SK-N-SH (cell line): ENCODE measurements around the gene SUMO1. TPM values are rescaled to one million over a fixed set of nuclear protein-coding genes. Genes with fewer than 3 reads are reported as not detected.

ENCODE experiments used
- CTCF ChIA-PET: fragments of 300-600, 350-600 bp; formaldehyde crosslinking; extraction: SDS; loops from one replicate; lab custom pipeline; 2021; lab: Yijun Ruan, JAX
- POLR2A ChIA-PET: fragments of 350-600 bp; sonication (Branson Sonifier 250); formaldehyde crosslinking; extraction: SDS; loops from one replicate; lab custom pipeline; 2020; ENCODE audit warnings: antibody characterized with exemption, inconsistent platforms; lab: Yijun Ruan, JAX
- DNase-seq: peaks from one replicate; pipeline ENCODE4 v3.0.0; 2012
- H2AFZ ChIP-seq: fragments of 200-600 bp; sonication (generic); 2 replicates; pipeline ENCODE4 v1.8.1; 2016; ENCODE audit warnings: antibody characterized with exemption, mild to moderate bottlenecking, low read depth
- H3F3A ChIP-seq: fragments of 200-600 bp; sonication (generic); replicated peaks from 2 replicates; pipeline ENCODE3; 2016; ENCODE audit warnings: antibody characterized with exemption, mild to moderate bottlenecking; ENCODE audit not compliant: insufficient read depth
- H3K27ac ChIP-seq, 2 experiments: fragments of 200-500 bp in 1 of 2; fragments of 200-600 bp in 1 of 2; sonication (Bioruptor generic) in 1 of 2; sonication (generic), shearing (Covaris generic) in 1 of 2; 2 replicates each; pipeline versions ENCODE4 v1.5.1 to v1.6.1; 2014 to 2016; ENCODE audit warnings: low read depth in 2 of 2, inconsistent platforms in 1 of 2, low read length in 1 of 2, mild to moderate bottlenecking in 1 of 2, mixed read lengths in 1 of 2
- H3K27me3 ChIP-seq: fragments of 200-600 bp; sonication (generic), shearing (Covaris generic); 2 replicates; pipeline ENCODE4 v1.6.1; 2016; ENCODE audit warnings: mixed run types; ENCODE audit not compliant: insufficient read depth
- H3K36me3 ChIP-seq, 2 experiments: fragments of 200-500 bp in 1 of 2; fragments of 200-600 bp in 1 of 2; sonication (Bioruptor generic) in 1 of 2; sonication (generic) in 1 of 2; replicated peaks in 1 of 2; 2 replicates each; pipeline versions ENCODE3 to v1.5.1; 2014 to 2016; ENCODE audit warnings: low read length in 1 of 2, mild to moderate bottlenecking in 1 of 2; ENCODE audit not compliant: insufficient read depth in 2 of 2, control insufficient read depth in 1 of 2
- H3K4me1 ChIP-seq, 2 experiments: fragments of 200-500 bp in 1 of 2; fragments of 200-600 bp in 1 of 2; sonication (Bioruptor generic) in 1 of 2; sonication (generic), shearing (Covaris generic) in 1 of 2; 2 replicates each; pipeline versions ENCODE4 v1.5.1 to v1.6.1; 2014 to 2016; ENCODE audit warnings: low read depth in 1 of 2, low read length in 1 of 2, mixed run types in 1 of 2; ENCODE audit not compliant: insufficient read depth in 2 of 2, control insufficient read depth in 1 of 2
- H3K4me2 ChIP-seq: fragments of 200-600 bp; sonication (generic), shearing (Covaris generic); 2 replicates; pipeline ENCODE4 v1.6.1; 2017; ENCODE audit warnings: mixed run types
- H3K4me3 ChIP-seq, 2 experiments: fragments of 200-500 bp in 1 of 2; fragments of 200-600 bp in 1 of 2; sonication (Bioruptor generic) in 1 of 2; sonication (generic), shearing (Covaris generic) in 1 of 2; 2 replicates each; pipeline versions ENCODE4 v1.5.1 to v1.8.1; 2014 to 2016; ENCODE audit warnings: low read depth in 2 of 2, inconsistent platforms in 1 of 2, low read length in 1 of 2, mild to moderate bottlenecking in 1 of 2, mixed read lengths in 1 of 2, moderate library complexity in 1 of 2
- H3K79me2 ChIP-seq: fragments of 200-600 bp; sonication (generic); 2 replicates; pipeline ENCODE4 v1.8.1; 2017; ENCODE audit warnings: mild to moderate bottlenecking; ENCODE audit not compliant: insufficient read depth
- H3K9ac ChIP-seq: fragments of 200-600 bp; sonication (generic); 2 replicates; pipeline ENCODE4 v1.6.1; 2017; ENCODE audit warnings: mixed run types
- H3K9me2 ChIP-seq: fragments of 200-600 bp; sonication (generic); 2 replicates; pipeline ENCODE4 v1.6.1; 2017; ENCODE audit warnings: mixed run types
- H3K9me3 ChIP-seq: fragments of 200-600 bp; sonication (generic); 2 replicates; pipeline ENCODE4 v1.6.1; 2017; ENCODE audit warnings: mixed run types, mild to moderate bottlenecking, moderate library complexity
- H4K20me1 ChIP-seq: fragments of 200-600 bp; sonication (generic); 2 replicates; pipeline ENCODE4 v1.6.1; 2017; ENCODE audit warnings: mild to moderate bottlenecking, mixed run types; ENCODE audit not compliant: insufficient read depth
- CHD2 ChIP-seq: fragments of 150-350 bp; IDR thresholded peaks from 2 replicates; pipeline ENCODE4 v1.6.1; 2018; ENCODE audit warnings: low read length; ENCODE audit not compliant: partially characterized antibody
- ELF1 ChIP-seq: IDR thresholded peaks from 2 replicates; pipeline ENCODE4 v1.4.0; 2012
- EP300 ChIP-seq, 2 experiments: IDR thresholded peaks; 2 replicates each; pipeline versions ENCODE4 v1.4.0 to v1.6.1; 2012; ENCODE audit warnings: borderline replicate concordance in 1 of 2, low read depth in 1 of 2, low read length in 1 of 2
- EZH2phosphoT487 ChIP-seq: fragments of 200-600 bp; sonication (generic); IDR thresholded peaks from 2 replicates; pipeline ENCODE4 v1.6.1; 2017; ENCODE audit warnings: low read depth, mixed run types, mild to moderate bottlenecking, antibody characterized with exemption, moderate library complexity, borderline replicate concordance
- FOXM1 ChIP-seq: IDR thresholded peaks from 2 replicates; pipeline ENCODE4 v1.4.0; 2012; ENCODE audit warnings: low read depth, mild to moderate bottlenecking
- GABPA ChIP-seq: IDR thresholded peaks from 2 replicates; pipeline ENCODE4 v1.4.0; 2012; ENCODE audit warnings: low read depth, mild to moderate bottlenecking
- MXI1 ChIP-seq: IDR thresholded peaks from 2 replicates; pipeline ENCODE4 v1.6.1; 2012; ENCODE audit warnings: mild to moderate bottlenecking, low read depth, low read length, improper control_type of control experiment
- NFIC ChIP-seq: IDR thresholded peaks from 2 replicates; pipeline ENCODE4 v1.4.0; 2012; ENCODE audit warnings: borderline replicate concordance
- NRF1 ChIP-seq: IDR thresholded peaks from 2 replicates; pipeline ENCODE4 v1.6.1; 2012; ENCODE audit warnings: low read depth, mild to moderate bottlenecking, low read length
- RAD21 ChIP-seq: IDR thresholded peaks from 2 replicates; pipeline ENCODE4 v1.6.1; 2012; ENCODE audit warnings: mild to moderate bottlenecking, low read length
- RCOR1 ChIP-seq: fragments of 150-350 bp; IDR thresholded peaks from 2 replicates; pipeline ENCODE4 v1.6.1; 2017; ENCODE audit warnings: antibody characterized with exemption, low read length
- RFX5 ChIP-seq: IDR thresholded peaks from 2 replicates; pipeline ENCODE4 v1.6.1; 2012; ENCODE audit warnings: mild to moderate bottlenecking, improper control_type of control experiment, low read length
- RXRA ChIP-seq: IDR thresholded peaks from 2 replicates; pipeline ENCODE4 v1.4.0; 2012; ENCODE audit warnings: low read depth, mild to moderate bottlenecking, borderline replicate concordance
- TCF12 ChIP-seq: IDR thresholded peaks from 2 replicates; pipeline ENCODE4 v1.4.0; 2012
- TEAD4 ChIP-seq: IDR thresholded peaks from 2 replicates; pipeline ENCODE4 v1.4.0; 2012; ENCODE audit warnings: mild to moderate bottlenecking, borderline replicate concordance; ENCODE audit not compliant: insufficient read depth
- WGBS: methylation state at CpG from one replicate; pipeline ENCODE4 v1.1.6; 2017; ENCODE audit warnings: low lambda C conversion rate; 5-methylcytosine and 5-hydroxymethylcytosine counted together
- polyA plus RNA-seq, 3 experiments: library from polyadenylated mRNA; depleted of rRNA; stranded (reverse); fragments of >200 nt; gene quantifications; 2 replicates each; pipeline ENCODE4 v1.2.3, GENCODE V29; 2012
- TF ChIP-seq, protein P1 (sequence below): IDR thresholded peaks from 2 replicates; pipeline ENCODE4; 2012
- TF ChIP-seq, protein P2 (sequence below): IDR thresholded peaks from 2 replicates; pipeline ENCODE4 v1.4.0; 2012; ENCODE audit warnings: low read depth, borderline replicate concordance
- TF ChIP-seq, protein P3 (sequence below): fragments of 150-350 bp; IDR thresholded peaks from 2 replicates; pipeline ENCODE4 v1.6.1; 2017; ENCODE audit warnings: antibody characterized with exemption, low read length, low read depth, borderline replicate concordance
- TF ChIP-seq, protein P4 (sequence below): fragments of 150-350 bp; IDR thresholded peaks from 2 replicates; pipeline ENCODE4 v1.6.1; 2016; ENCODE audit warnings: mild to moderate bottlenecking, low read depth, low read length
- TF ChIP-seq, protein P5 (sequence below): IDR thresholded peaks from 2 replicates; pipeline ENCODE4 v1.6.1; 2012; ENCODE audit warnings: mild to moderate bottlenecking, low read depth, low read length, moderate library complexity
- TF ChIP-seq, protein P6 (sequence below): fragments of 200-600 bp; sonication (generic); IDR thresholded peaks from 2 replicates; pipeline ENCODE4 v1.6.1; 2017; ENCODE audit warnings: antibody characterized with exemption, mild to moderate bottlenecking, moderate library complexity

Gene SUMO1
- polyA plus RNA-seq, 1 of the 3 experiments (the other 2 are of a cell fraction) = 42.8 TPM

DNA sequence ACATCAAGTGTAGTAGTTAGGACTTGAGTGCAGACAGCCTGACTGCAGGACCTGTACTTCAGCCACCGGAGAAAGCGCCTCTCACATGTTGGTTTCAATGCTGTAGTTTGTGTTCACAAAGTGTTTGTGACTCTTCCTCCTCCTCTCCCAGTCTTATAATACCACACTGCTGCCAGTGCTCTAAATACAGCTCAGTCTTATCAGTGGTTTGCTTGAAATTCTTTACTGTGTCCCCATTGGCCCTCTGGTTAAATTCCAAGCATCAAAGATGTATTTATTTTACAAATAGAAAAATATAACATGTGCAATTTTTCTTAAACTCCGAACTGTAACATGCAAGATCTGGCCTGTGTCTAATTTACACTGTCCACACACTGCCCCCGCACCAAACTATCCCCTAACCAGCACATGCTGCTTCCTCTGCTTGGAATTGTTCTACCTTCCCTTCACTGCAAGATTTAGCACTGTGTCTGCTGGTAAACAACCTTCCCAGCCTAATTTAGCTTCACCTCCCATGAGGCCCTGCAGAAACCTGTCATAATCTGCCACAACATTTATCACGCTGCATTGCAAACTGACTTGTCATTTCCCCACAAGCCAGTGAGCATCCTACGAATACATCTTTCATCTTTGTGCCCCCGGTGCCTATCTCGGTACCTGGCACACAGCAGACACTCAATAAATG is 77.1 kb downstream of the SUMO1 start:
- ChIA-PET CTCF (interaction anchor here (1.0 to 1.5 kb wide), 3 partner anchors 199 to 366 kb away, joined by 3 to 5 read pairs (median 3); no protein-coding TSS in a partner anchor), POLR2A (no interaction called here)
- no peaks in the 10 kb centered on the region for H3K9me2 ChIP-seq
- H3K27ac ChIP-seq = peak overlapping the region; percentile 15 to 83; a peak in 3 of 4 replicates
- H3K36me3 ChIP-seq = no peaks in the 10 kb centered on the region
- H3K79me2 ChIP-seq = no peaks in the 10 kb centered on the region
- no peaks in the 10 kb centered on the region for H3K9me3 ChIP-seq
- no peak overlapping the region for H3K9ac ChIP-seq
- no peaks in the 10 kb centered on the region for H4K20me1 ChIP-seq
- peaks cover 5% of the 10 kb centered on the region for H3F3A ChIP-seq
- peaks cover 6 to 11% of the 10 kb centered on the region in 2 experiments; a peak in 2 of 4 replicates for H3K4me1 ChIP-seq
- H3K4me2 ChIP-seq = peak overlapping the region; percentile 46; the same call in 1 of the 2 replicates
- WGBS = 57% methylated on average over 8 of the region's 8 CpGs
- peak overlapping the region; percentile 66; the same call in 1 of the 2 replicates for H2AFZ ChIP-seq
- no peaks in the 10 kb centered on the region for H3K27me3 ChIP-seq
- DNase-seq = no peak
- no peak overlapping the region for H3K4me3 ChIP-seq
- TF ChIP-seq, protein P1, sequence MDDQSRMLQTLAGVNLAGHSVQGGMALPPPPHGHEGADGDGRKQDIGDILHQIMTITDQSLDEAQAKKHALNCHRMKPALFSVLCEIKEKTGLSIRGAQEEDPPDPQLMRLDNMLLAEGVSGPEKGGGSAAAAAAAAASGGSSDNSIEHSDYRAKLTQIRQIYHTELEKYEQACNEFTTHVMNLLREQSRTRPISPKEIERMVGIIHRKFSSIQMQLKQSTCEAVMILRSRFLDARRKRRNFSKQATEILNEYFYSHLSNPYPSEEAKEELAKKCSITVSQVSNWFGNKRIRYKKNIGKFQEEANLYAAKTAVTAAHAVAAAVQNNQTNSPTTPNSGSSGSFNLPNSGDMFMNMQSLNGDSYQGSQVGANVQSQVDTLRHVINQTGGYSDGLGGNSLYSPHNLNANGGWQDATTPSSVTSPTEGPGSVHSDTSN = peak; percentile 91
- TF ChIP-seq RXRA = no peak
- no peak; the same call in 1 of the 2 replicates for TF ChIP-seq TEAD4
- TF ChIP-seq GABPA = no peak
- no peak for TF ChIP-seq RAD21
- no peak for TF ChIP-seq MXI1
- TF ChIP-seq, protein P2, sequence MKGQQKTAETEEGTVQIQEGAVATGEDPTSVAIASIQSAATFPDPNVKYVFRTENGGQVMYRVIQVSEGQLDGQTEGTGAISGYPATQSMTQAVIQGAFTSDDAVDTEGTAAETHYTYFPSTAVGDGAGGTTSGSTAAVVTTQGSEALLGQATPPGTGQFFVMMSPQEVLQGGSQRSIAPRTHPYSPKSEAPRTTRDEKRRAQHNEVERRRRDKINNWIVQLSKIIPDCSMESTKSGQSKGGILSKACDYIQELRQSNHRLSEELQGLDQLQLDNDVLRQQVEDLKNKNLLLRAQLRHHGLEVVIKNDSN = no peak
- TF ChIP-seq FOXM1 = no peak
- TF ChIP-seq, protein P3, sequence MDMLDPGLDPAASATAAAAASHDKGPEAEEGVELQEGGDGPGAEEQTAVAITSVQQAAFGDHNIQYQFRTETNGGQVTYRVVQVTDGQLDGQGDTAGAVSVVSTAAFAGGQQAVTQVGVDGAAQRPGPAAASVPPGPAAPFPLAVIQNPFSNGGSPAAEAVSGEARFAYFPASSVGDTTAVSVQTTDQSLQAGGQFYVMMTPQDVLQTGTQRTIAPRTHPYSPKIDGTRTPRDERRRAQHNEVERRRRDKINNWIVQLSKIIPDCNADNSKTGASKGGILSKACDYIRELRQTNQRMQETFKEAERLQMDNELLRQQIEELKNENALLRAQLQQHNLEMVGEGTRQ = no peak
- TF ChIP-seq ELF1 = no peak
- no peak for TF ChIP-seq EZH2phosphoT487
- peak; percentile 81 for TF ChIP-seq TCF12
- TF ChIP-seq, protein P4, sequence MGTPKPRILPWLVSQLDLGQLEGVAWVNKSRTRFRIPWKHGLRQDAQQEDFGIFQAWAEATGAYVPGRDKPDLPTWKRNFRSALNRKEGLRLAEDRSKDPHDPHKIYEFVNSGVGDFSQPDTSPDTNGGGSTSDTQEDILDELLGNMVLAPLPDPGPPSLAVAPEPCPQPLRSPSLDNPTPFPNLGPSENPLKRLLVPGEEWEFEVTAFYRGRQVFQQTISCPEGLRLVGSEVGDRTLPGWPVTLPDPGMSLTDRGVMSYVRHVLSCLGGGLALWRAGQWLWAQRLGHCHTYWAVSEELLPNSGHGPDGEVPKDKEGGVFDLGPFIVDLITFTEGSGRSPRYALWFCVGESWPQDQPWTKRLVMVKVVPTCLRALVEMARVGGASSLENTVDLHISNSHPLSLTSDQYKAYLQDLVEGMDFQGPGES = no peak
- TF ChIP-seq, protein P5, sequence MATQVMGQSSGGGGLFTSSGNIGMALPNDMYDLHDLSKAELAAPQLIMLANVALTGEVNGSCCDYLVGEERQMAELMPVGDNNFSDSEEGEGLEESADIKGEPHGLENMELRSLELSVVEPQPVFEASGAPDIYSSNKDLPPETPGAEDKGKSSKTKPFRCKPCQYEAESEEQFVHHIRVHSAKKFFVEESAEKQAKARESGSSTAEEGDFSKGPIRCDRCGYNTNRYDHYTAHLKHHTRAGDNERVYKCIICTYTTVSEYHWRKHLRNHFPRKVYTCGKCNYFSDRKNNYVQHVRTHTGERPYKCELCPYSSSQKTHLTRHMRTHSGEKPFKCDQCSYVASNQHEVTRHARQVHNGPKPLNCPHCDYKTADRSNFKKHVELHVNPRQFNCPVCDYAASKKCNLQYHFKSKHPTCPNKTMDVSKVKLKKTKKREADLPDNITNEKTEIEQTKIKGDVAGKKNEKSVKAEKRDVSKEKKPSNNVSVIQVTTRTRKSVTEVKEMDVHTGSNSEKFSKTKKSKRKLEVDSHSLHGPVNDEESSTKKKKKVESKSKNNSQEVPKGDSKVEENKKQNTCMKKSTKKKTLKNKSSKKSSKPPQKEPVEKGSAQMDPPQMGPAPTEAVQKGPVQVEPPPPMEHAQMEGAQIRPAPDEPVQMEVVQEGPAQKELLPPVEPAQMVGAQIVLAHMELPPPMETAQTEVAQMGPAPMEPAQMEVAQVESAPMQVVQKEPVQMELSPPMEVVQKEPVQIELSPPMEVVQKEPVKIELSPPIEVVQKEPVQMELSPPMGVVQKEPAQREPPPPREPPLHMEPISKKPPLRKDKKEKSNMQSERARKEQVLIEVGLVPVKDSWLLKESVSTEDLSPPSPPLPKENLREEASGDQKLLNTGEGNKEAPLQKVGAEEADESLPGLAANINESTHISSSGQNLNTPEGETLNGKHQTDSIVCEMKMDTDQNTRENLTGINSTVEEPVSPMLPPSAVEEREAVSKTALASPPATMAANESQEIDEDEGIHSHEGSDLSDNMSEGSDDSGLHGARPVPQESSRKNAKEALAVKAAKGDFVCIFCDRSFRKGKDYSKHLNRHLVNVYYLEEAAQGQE = peak; percentile 33; the same call in 1 of the 2 replicates
- TF ChIP-seq NFIC = peak; percentile 27; the same call in 1 of the 2 replicates
- no peak for TF ChIP-seq RFX5
- TF ChIP-seq, protein P6, sequence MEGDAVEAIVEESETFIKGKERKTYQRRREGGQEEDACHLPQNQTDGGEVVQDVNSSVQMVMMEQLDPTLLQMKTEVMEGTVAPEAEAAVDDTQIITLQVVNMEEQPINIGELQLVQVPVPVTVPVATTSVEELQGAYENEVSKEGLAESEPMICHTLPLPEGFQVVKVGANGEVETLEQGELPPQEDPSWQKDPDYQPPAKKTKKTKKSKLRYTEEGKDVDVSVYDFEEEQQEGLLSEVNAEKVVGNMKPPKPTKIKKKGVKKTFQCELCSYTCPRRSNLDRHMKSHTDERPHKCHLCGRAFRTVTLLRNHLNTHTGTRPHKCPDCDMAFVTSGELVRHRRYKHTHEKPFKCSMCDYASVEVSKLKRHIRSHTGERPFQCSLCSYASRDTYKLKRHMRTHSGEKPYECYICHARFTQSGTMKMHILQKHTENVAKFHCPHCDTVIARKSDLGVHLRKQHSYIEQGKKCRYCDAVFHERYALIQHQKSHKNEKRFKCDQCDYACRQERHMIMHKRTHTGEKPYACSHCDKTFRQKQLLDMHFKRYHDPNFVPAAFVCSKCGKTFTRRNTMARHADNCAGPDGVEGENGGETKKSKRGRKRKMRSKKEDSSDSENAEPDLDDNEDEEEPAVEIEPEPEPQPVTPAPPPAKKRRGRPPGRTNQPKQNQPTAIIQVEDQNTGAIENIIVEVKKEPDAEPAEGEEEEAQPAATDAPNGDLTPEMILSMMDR = no peak
- no peak for TF ChIP-seq RCOR1
- no peak for TF ChIP-seq NRF1
- peak in 1 of 2 experiments; percentile 69; a peak in 1 of 4 replicates for TF ChIP-seq EP300 (IDR thresholded peaks at IDR 0.05; ENCODE audit: borderline replicate concordance in 1 of 2, low read depth in 1 of 2, low read length in 1 of 2)
- TF ChIP-seq CHD2 = no peak
